ENCODE measurements around the gene SUPT5H. TPM values are rescaled to one million over a fixed set of nuclear protein-coding genes. Genes with fewer than 3 reads are reported as not detected.

SUPT5H gene
- total and polyA plus RNA-seq, 2 of the 13 experiments (the other 11 are each of a cell fraction or from before 2014, with no cell fraction given), result 48.2 to 51.7 TPM

DNA sequence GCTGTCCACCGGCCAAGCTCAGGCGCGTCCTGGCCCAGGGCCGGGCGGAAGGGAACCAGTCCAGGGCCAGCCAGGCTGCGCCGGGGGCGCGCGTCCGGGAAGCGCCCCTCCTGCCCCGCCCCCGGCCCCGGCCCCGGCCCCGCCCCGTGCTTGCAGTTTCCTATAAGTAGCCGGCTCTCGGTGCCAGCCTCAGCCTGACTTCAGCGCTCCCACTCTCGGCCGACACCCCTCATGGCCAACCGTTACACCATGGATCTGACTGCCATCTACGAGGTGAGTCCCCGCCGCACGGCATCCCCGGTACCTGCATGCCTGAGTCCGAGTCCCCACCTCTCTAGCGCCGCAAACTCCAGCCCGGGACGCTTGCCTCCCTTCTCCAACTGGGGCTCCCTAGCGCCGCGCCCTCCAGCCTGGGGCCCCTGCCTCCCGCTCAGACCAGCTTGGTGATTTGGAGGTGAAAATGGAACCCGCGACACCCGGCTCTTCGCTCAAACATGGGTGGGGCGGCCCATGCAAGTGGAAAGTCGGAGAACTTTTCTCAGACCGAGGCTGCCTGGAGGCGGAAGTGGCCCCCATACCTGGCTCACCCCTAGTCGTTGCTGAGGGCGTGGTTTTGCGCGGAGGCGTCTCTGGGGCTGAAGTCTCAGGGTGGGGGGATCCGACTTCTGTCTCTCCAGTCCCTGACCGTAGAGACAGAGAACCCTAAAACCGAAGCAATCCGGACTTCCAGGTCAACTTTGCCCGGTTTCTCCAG lies 38.5 kb upstream of the SUPT5H start, which contains the start of gene ZFP36 (continued):
- TF ChIP-seq, protein P1, sequence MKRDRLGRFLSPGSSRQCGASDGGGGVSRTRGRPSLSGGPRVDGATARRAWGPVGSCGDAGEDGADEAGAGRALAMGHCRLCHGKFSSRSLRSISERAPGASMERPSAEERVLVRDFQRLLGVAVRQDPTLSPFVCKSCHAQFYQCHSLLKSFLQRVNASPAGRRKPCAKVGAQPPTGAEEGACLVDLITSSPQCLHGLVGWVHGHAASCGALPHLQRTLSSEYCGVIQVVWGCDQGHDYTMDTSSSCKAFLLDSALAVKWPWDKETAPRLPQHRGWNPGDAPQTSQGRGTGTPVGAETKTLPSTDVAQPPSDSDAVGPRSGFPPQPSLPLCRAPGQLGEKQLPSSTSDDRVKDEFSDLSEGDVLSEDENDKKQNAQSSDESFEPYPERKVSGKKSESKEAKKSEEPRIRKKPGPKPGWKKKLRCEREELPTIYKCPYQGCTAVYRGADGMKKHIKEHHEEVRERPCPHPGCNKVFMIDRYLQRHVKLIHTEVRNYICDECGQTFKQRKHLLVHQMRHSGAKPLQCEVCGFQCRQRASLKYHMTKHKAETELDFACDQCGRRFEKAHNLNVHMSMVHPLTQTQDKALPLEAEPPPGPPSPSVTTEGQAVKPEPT (CRISPR knock-in tag; IDR thresholded peaks at IDR 0.05; ENCODE audit: low read depth), result no peak
- no peak for TF ChIP-seq KMT2A (CRISPR knock-in tag; IDR thresholded peaks at IDR 0.05)
- peak; percentile 2; the same call in 1 of the 2 replicates for TF ChIP-seq HNF4G (IDR thresholded peaks at IDR 0.05; ENCODE audit: borderline replicate concordance, low read depth, low read length)
- 0 out of 2 replicates have a peak, but pooled peaks have one; percentile 15 for TF ChIP-seq HNF4G (CRISPR knock-in tag; IDR thresholded peaks at IDR 0.05; ENCODE audit: borderline replicate concordance, low read depth)
- TF ChIP-seq, protein P2, sequence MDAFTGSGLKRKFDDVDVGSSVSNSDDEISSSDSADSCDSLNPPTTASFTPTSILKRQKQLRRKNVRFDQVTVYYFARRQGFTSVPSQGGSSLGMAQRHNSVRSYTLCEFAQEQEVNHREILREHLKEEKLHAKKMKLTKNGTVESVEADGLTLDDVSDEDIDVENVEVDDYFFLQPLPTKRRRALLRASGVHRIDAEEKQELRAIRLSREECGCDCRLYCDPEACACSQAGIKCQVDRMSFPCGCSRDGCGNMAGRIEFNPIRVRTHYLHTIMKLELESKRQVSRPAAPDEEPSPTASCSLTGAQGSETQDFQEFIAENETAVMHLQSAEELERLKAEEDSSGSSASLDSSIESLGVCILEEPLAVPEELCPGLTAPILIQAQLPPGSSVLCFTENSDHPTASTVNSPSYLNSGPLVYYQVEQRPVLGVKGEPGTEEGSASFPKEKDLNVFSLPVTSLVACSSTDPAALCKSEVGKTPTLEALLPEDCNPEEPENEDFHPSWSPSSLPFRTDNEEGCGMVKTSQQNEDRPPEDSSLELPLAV (CRISPR knock-in tag; conservative IDR thresholded peaks at IDR 0.05; ENCODE audit: low read depth), result 0 out of 2 replicates have a peak, but pooled peaks have one; percentile 28
- no peak for TF ChIP-seq CEBPB (IDR thresholded peaks at IDR 0.05; ENCODE audit: borderline replicate concordance, low read depth, low read length)
- TF ChIP-seq, protein P3, sequence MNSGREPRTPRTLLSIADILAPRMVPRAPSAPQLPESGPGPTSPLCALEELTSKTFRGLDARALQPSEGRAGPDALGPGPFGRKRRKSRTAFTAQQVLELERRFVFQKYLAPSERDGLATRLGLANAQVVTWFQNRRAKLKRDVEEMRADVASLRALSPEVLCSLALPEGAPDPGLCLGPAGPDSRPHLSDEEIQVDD (CRISPR knock-in tag; IDR thresholded peaks at IDR 0.05; ENCODE audit: borderline replicate concordance), result no peak
- TF ChIP-seq, protein P4, sequence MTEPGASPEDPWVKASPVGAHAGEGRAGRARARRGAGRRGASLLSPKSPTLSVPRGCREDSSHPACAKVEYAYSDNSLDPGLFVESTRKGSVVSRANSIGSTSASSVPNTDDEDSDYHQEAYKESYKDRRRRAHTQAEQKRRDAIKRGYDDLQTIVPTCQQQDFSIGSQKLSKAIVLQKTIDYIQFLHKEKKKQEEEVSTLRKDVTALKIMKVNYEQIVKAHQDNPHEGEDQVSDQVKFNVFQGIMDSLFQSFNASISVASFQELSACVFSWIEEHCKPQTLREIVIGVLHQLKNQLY (CRISPR knock-in tag; IDR thresholded peaks at IDR 0.05), result peak; percentile 32; the same call in 1 of the 2 replicates
- TF ChIP-seq HNRNPL (IDR thresholded peaks at IDR 0.05; ENCODE audit: low read depth, low read length), result peak; percentile 62; the same call in 1 of the 2 replicates
- 0 out of 2 replicates have a peak, but pooled peaks have one; percentile 51 for TF ChIP-seq ZNF577 (CRISPR knock-in tag; IDR thresholded peaks at IDR 0.05; ENCODE audit: borderline replicate concordance, low read depth)
- TF ChIP-seq PHF20 (CRISPR knock-in tag; IDR thresholded peaks at IDR 0.05), result peak; percentile 37; the same call in 1 of the 2 replicates
- no peak for TF ChIP-seq U2AF1 (optimal IDR thresholded peaks at IDR 0.05; ENCODE audit: low read depth, low read length)
- peak; percentile 66; the same call in 1 of the 2 replicates for TF ChIP-seq MEF2D (CRISPR knock-in tag; IDR thresholded peaks at IDR 0.05)
- TF ChIP-seq, protein P5, sequence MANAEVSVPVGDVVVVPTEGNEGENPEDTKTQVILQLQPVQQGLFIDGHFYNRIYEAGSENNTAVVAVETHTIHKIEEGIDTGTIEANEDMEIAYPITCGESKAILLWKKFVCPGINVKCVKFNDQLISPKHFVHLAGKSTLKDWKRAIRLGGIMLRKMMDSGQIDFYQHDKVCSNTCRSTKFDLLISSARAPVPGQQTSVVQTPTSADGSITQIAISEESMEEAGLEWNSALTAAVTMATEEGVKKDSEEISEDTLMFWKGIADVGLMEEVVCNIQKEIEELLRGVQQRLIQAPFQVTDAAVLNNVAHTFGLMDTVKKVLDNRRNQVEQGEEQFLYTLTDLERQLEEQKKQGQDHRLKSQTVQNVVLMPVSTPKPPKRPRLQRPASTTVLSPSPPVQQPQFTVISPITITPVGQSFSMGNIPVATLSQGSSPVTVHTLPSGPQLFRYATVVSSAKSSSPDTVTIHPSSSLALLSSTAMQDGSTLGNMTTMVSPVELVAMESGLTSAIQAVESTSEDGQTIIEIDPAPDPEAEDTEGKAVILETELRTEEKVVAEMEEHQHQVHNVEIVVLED (CRISPR knock-in tag; IDR thresholded peaks at IDR 0.05; ENCODE audit: borderline replicate concordance), result 0 out of 2 replicates have a peak, but pooled peaks have one; percentile 41
- peak; percentile 71 for TF ChIP-seq ZKSCAN5 (CRISPR knock-in tag; IDR thresholded peaks at IDR 0.05)
- TF ChIP-seq ZNF878 (CRISPR knock-in tag; IDR thresholded peaks at IDR 0.05), result peak; percentile 83
- TF ChIP-seq, protein P6, sequence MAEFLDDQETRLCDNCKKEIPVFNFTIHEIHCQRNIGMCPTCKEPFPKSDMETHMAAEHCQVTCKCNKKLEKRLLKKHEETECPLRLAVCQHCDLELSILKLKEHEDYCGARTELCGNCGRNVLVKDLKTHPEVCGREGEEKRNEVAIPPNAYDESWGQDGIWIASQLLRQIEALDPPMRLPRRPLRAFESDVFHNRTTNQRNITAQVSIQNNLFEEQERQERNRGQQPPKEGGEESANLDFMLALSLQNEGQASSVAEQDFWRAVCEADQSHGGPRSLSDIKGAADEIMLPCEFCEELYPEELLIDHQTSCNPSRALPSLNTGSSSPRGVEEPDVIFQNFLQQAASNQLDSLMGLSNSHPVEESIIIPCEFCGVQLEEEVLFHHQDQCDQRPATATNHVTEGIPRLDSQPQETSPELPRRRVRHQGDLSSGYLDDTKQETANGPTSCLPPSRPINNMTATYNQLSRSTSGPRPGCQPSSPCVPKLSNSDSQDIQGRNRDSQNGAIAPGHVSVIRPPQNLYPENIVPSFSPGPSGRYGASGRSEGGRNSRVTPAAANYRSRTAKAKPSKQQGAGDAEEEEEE (CRISPR knock-in tag; IDR thresholded peaks at IDR 0.05; ENCODE audit: borderline replicate concordance), result peak; percentile 90; the same call in 1 of the 2 replicates
- TF ChIP-seq XRCC5 (optimal IDR thresholded peaks at IDR 0.05; ENCODE audit: low read length), result peak; percentile 41
- TF ChIP-seq MAFF (IDR thresholded peaks at IDR 0.05; ENCODE audit: low read depth, low read length), result no peak
